Measurements from ENCODE around the gene CEP128.
"Not testable (repeated sequence)": the region's sequence is repeated elsewhere in the genome, so short reads cannot be mapped to it uniquely, and the experiment has no call there.

The CEP128 gene

DNA sequence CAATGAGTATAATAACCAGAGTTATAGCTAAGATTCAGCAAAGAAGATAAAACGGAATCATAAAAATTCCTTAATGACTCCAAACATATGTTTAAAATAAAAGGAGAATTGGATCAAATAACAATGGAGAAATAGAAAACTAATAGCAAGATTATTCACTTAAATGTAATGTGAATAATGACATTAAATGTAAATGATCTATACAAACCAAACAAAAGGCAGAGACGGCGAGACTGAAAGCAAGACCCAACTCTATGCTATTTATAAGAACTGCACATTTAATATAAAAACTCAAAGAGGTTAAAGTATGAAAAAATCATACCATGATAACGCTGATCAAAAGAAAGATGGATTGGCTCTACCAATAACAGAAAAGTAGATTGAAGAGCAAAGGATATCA, 10.0 kb upstream of the CEP128 start:
- no peak for DNase-seq

DNA sequence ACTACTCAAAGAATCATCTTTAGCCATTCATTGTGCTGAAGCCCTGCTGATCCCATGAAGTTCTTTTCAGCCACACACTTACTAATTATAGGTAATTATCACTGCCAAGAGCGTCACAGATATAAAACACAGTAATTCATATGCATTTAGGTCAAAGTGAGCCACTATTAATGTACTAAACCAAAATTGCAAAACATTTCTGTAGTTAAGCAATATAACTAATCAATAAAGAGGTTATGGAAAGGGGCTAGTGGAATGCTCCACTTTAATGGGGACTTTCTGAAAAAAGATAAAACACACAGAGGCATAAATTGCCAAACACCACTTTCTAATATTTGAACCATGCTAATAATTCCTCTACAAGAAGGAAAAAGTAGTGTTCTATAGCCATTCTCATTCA, 6.8 kb upstream of the CEP128 start:
- no peak for DNase-seq

DNA sequence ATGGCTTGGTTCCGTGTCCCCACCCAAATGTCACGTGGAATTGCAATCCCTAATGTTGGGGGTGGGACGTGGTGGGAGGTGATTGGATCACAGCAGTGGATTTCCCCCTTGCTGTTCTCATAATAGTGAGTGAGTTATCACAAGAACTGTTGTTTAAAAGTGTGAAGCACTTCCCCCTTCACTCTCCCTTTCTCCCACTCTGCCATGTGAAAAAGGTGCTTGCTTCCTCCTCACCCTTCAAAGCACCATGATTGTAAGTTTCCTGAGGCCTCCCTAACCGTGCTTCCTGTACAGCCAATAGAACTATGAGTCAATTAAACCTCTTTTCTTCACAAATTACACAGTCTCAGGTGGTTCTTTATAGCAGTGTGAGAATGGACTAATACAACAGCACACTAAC, 5.3 kb upstream of the CEP128 start:
- DNase-seq: no peak

DNA sequence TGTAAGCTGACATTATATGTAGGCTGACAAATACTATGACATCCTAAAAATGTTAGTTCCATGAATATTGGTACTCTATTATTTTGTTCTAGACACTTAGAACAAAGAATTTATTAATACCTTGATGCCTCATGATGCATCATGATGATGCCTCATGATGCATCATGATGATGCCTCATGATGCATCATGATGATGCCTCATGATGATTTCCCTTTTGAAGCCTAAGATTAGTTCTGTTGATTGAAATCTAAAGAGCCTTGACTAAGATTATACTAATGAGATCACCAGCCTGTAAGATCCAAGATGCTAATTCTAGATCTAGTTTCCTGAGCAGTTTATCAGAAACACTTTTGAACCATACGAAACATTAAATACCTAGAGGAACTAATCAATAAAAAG, 4.6 kb upstream of the CEP128 start:
- DNase-seq: no peak

DNA sequence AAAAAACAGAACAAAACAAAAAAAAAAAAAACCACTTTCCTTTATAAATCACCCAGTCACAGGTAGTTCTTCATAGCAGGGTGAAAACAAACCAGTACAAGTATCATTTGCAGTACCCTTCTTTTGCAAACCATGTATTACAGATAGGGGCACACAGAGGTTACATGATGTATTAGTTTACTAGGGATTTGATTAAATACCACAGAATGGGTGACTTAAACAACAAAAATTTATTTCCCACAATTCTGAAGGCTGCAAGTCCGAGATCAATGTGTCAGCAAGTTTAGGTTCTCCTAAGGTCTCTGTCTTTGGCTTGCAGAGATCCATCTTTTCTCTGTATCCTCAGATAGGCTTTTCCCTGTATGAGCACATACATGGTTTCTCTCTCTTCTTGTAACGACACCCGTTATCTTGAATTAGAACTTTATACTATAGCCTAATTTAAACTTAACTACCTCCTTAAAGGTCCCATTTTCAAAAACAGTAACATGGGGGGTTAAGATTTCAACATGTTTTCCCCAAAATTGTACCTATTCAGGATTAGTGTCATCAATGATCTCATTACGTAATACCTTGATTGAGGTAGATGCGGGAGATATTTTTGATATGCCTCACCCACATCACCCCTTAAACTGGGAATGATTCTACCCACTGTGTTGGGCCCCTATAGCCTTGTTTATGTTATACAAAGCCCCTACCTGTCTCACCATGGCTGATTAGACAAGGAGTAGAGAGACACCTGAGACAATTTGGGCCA, 3.5 kb upstream of the CEP128 start:
- DNase-seq: no peak

DNA sequence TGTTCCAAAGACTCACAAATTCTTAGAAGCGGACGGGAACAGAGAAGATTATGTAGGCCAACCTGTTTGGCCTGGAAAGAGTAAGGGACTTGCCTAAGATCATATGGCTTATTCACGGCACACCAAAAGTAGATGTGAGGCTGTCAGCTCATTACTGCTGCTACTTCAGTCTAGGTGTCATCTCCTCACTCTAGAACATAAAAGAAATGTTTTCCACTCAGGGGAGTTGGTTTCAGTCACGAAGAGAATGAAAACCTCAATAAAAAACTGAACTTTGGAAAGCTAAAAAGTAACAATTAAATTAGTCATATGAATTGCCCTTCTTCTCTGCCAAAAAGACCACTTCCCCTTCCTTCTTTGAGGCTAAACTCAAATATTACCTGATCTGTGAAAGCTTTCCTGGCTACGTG, 658 bp upstream of the CEP128 start:
- DNase-seq: no peak

DNA sequence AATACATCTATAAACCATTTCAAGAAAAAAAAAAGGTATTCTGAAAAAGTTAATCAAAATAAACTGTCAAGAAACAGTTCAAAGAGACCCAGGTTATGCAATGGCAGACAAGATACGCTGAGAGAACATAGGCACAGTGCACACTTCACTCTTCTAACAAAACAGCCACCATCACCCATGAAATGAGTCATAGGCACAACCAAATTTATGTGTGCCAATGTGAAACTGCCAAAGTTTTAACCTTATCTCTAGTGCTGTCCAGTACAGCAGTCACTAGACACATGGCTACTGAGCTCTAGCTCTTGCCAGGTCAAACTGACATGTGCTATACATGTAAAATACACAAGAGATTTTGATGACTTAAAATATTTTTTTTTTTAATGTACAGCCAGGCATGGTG, 1.4 kb downstream of the CEP128 start:
- no peak for DNase-seq

DNA sequence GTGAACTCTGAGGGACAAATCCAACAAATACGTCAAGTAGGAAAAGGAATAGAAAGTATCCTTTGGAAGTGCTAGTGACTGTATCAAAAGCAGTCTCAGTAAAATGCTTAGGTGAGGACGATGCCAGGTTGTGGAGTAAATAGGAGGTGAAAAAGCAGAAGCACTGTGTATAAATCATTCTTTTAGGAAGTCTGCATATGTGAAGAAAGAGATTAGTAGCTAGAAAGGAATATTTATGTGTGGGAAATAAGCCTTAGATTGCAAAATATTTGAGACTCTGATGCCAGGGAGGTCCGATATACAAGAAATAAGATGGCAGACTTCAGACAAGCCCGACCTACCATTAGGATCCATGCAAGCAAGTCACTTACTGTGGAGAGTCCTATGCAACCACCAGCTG, 7.9 kb downstream of the CEP128 start:
- DNase-seq: no peak

DNA sequence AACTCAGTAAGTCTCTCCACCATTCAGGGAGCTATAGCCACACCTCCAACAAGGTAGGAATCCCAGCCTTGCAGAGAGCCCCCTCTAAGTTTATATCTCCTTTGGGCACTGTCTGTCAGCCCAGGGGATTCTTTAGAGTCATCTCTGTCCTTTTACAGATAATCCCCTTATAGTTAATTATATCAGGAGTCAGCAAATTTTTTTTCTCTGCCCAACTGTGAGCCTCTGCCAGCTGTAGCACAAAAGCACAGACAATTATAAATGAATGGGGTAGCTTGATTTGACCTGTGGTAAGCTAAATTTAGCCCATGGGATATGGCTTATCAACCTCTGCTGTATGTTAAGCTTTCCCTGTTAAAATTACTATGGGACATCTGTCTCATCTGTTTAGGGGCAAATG, 8.3 kb downstream of the CEP128 start:
- no peak for DNase-seq

DNA sequence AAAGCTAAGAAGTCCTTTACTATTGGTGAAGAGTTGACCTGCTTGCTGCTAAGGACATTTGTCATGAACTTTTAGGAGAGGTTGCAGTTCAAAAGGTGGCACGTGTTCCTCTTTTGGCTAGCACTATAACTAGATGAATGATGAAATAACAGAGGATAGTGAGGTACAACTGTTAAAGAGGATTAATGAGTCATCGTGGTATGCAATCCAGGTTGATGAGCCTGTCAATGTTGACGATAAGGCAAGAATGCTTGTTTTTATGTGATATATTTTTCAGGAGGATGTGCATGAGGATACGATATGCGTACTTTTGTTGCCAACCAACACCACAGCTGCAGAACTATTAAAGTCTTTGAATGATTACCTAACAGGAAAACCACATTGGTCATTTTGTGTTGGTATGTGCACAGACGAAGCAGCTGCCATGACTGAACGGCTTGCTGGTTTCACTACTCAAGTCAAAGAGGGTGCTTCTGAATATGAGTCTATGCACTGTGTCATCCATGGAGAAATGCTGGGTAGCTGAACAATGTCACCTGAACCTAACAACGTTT, 10.6 kb downstream of the CEP128 start:
- DNase-seq: no peak

DNA sequence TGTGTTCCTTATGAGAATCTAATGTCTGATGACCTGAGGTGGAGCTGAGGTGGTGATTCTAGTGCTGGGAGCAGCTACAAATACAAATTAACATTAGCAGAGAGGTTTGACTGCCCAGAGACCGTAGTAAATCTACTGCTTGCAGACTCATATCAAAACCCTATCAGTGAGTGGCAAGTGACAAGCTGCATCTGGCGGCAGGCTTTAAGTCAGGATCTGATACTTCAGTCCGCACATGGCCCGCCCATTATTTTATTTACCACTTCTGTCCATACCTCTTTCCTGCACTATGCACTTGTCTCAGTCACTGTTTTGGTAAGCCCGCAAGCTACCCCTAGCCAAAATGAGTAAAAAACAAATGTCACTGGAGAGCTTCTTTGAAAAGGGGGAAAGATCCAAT, 11.4 kb downstream of the CEP128 start:
- DNase-seq: no peak

DNA sequence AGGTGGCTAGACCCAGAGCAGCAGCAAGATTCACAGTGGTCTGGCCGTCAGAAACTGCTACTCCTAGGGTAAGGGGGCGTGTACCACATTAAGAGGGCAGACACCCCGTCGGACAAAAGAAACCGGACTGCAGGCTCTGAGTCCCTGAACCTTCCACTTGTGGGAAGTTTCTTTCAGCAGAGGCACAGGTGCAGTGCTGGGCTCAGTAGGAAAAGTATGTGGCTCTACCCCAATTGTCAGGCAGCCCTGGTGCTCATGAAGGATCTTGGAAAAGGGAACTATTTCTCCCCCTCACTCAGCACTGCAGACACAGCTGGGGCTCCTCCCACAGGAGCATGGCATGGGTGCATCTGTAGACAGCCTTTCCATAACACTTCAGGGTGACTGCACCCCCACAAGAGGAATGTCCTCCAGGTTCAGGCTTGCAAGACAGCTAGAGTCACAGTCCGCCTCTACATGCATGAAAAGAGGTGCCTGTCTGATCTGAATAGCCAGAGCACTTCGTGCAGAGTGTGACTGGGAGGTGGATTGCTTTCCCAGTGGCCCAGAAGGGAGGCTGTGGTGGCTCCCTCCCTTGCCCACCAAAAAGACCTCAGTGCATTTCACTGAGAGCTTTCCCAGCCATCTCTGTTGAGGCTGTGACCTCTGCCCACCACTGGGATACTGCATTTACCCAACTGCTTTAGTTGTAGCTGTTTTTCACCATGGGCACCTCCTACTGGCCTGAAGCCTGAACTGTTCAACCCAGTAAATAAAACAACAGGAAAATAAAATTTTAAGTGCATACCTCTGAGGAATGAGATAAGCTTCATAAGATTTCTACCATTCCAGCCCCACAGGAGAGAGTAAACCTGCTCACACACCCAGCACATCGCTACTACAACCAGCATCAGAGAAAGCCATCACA, 14.2 kb downstream of the CEP128 start:
- no peak for DNase-seq

DNA sequence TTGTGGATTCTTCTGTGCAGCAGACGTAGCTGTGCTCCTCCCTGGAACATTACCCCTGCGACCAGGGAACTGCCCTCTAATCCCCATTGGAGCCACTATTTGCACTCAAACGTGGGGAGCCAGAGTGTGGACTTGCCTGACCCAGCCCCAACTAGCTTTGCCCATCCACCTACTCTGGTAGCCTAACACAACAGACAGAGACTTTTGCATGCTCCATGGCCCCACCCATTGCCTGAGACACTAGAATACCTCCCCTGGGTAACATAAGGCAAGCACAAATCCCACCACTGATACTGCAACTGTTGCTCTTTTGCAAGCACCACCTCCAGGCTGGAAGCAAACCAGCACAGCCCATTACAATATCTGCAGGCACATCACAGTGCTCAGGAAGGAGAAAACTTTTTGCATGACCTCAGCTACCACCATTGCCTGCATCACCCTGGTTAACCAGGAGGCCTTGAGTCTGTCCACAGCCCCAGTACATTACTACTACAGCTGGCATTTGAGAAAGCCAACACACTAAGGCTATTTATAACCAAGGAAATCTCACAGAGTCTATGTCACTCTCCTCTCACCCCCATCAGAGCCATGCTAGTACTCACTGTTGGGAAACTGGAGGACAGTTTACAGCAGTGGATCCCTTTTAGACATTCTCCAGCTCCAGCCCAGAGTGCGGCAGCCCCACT, 15.0 kb downstream of the CEP128 start:
- DNase-seq: no peak

DNA sequence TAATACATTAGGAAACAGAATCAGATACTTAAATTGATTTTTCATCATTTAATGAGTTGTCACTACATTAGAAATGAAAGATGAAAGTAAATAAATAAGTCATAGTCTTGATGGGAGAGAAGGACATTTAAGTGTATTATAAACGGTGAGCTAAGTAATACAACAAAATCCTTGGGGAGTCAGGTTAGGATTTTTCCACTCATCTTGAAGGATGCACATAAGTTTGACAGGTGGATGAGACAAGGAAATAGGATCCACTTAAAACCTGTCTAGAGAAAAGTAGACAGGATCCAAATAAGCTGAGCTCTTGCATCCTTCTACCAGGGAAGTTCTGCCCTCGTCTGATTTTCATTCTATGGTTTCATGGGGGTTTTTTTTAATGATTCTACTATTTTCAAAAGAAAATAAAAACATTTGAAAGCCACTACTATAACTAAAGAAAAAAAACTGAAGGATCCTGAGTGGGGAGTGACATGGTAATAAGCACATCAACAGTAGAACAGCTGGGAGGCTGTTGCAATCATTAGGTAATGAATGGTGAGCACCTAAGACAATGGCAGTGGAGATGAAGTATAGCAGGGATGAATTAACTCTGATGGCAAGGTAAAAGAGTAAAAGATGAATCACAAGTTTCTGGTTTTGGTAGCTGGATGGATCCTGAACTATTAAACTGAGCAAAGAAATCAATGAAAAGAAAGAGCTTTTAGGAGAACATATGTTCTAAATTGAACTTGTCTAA, 17.0 kb downstream of the CEP128 start:
- DNase-seq: no peak

DNA sequence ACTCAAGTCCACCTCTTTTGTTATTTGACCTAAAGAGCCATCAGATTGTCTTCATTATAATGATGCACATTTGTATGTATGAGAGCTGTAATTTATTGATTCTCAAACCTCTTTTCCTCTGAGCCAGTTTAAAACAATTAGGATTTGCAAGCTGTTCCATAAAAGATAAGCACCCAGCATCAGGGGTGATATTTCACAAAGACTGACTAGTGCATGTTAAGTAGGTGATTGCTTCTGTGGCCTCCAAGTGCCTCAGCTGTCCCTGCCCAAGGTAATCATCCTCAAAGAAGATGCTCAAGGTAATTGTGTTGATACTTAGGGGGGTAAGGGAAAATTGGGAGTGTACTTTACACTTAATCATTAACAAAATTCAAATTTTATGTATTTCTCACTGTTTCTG, 18.2 kb downstream of the CEP128 start:
- no peak for DNase-seq

DNA sequence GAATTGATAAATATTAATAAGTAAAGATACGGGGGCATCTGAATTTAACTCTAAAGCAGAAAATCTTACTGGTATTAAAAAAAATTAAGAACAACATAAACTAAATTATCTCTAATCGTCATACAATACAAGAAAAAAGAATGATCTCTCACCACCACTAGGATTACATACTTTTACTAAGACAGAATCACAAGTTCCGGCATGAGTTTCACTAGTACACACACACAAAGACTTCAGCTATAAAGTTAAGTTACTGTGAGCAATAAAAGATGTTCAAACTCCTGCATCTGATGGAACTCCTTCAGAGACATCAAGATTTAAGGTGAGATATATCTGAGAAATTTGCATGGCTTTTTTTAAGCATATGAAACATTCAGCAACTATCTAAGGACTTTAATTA, 21.9 kb downstream of the CEP128 start:
- no peak for DNase-seq

DNA sequence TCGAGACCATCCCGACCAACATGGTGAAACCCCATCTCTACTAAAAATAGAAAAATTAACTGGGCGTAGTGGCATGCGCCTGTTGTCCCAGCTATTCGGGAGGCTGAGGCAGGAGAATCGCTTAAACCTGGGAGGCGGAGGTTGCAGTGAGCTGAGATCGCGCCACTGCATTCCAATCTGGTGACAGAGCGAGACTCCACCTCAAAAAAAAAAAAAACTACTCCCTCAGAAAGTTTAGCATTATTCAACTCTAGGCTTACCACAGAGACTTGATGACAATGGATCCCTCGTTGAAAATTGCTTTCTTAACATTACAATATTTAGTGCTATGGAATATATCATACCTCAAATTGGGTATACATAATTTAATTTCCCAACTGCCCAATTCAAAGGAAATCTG, 29.5 kb downstream of the CEP128 start:
- DNase-seq: not testable (repeated sequence)

DNA sequence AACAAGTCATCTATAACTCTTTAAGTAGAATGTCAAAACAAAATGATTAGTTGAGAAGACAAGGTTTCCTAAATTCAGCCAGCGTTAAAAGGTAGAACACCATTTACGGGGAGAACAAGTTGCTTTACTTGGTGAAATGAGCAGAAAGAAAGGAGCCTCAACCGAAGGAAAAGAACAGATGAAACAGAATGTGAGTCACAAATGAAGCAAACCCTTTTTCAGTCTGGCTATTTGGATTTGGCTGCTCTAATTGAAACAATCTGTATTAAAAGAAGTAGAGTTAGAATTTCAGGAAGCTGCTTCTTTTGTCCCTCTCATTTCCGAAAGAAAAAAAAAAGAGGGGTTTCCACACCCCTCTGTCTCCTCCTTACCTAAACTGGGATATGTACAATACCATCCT, 34.6 kb downstream of the CEP128 start:
- no peak for DNase-seq

DNA sequence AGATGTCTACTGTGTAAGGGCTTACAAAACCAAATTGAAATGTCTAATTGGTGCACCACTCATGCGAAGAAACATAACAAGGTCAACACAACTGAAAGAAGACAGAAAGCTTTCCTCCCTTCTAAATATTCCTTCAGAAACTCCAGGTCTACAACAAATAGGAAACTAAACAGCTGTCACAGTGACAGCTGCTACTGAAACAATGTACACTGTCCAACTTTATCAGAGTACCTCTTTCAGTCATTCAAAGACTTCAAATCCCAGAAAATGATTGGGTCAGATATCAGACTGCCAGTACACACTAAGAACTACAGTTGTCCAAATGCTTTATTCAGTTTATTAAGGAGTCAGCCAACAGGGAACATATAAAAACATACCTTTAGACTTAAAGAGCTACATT, 35.2 kb downstream of the CEP128 start:
- DNase-seq: no peak

DNA sequence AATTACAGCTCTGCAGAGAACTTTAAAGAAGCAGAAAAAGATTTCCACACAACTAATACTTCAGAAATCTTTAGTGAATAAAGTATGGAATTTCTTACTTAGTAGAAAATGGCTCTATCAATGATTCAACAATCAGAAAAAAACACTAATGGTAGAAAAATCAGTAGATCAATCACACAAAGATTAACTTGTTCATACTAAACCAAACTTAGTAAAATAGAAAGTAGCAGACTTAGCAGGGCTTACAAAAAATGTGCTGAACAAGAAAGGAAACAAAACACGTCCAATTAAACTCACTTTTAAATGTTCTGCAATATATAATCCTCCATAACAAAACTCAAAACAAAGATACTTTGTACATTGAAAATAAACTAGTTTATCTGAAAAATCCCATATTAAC, 38.9 kb downstream of the CEP128 start:
- no peak for DNase-seq

DNA sequence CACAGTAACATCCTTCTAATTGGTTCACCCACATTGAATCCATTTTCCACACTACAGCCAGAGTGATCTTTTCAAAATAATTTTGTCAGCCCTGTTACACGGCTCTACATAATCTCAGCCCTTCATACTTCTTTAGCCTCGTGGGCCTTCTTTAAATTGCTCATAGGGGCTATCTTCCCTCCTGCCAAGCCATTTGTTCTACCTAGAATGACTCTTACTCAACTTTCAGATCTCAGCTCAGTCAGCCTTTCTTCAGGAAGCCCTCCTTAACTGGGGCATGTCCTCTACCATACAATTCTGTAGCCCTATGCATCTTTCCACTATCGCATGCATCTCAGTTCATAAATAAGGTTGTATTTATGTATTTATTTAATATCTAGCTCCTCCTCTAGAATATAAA, 39.7 kb downstream of the CEP128 start:
- no peak for DNase-seq

DNA sequence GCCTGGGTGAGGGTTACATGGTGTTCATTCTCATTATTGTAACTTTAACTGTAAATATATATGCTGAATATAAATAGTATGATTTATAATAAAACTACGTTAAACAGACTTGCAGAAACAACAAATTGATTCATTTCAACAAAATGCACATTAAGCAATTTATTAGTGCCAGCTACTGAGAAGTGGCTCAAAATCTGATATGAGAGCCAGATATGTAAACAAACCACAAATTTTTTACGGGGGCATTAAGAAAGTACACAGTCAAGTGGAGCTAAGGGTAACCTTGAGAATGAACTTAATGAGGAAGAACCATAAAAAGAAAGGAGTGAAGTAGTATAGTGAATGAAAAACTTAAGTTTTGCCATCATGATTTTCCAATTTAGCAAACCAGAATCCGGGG, 40.3 kb downstream of the CEP128 start:
- no peak for DNase-seq

DNA sequence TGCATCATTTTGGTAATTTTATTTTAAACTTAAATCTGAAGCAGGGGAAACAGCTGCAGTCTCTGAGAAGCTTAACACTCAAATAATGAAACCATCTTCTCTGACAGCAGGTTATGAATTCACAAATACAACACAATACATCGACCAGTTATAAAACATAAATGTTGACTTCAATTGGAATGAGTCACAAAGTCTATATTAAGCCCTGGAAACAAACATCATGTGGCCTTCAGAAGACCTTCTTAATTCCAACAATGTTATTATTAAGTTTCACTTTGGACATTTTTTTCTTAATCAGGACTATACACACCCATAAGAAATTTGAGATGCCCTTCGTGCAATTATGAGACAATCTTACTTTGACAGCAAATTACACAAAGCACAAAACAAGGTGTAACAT, 68.9 kb downstream of the CEP128 start:
- no peak for DNase-seq
